ENCODE data around the gene ITIH5.

DNA sequence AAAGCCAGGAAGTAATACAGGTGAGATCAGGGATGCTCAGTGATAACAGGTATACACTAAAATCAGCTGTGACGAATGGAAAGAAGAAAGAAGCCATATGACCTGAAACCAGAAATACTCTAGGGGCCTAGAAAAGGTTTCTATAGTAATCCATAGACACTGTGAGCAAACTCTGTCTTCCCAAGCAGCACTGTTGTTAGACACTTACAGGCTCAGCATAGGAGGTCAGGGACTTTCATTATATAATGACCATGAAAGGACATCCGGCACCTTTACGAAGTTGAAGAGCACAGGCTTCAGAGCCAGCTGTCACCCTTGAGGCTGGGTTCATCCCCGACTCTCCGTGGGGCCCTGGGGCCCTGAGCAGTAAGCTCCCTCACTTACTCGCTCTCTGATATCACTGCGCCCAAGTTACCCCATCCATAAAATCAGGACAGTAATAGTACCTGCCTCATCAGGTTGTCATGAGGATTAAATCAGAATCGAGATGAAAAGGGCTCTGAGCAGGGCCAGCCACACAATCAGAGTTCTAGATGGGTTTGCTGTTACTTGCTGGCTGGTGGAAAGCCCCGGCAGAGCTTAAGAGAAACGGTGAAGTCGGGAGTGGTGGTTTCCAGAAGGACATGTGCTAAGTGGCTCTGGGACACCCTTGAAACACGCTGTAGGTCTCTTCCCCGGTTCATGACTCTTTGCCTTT, 79.5 kb downstream of the ITIH5 start:
- no peak for TF ChIP-seq EZH2 (IDR thresholded peaks at IDR 0.05)
- no peak for TF ChIP-seq POLR2AphosphoS5 (IDR thresholded peaks at IDR 0.05; ENCODE audit: borderline replicate concordance, low read depth, low read length)
- no peak for TF ChIP-seq FOXP2 (optimal IDR thresholded peaks at IDR 0.05; ENCODE audit: control extremely low read depth, extremely low read length, insufficient read depth)
